ENCODE measurements around the gene GNB1.
"Not testable (repeated sequence)": the region's sequence is repeated elsewhere in the genome, so short reads cannot be mapped to it uniquely, and the experiment has no call there.

The GNB1 gene

DNA sequence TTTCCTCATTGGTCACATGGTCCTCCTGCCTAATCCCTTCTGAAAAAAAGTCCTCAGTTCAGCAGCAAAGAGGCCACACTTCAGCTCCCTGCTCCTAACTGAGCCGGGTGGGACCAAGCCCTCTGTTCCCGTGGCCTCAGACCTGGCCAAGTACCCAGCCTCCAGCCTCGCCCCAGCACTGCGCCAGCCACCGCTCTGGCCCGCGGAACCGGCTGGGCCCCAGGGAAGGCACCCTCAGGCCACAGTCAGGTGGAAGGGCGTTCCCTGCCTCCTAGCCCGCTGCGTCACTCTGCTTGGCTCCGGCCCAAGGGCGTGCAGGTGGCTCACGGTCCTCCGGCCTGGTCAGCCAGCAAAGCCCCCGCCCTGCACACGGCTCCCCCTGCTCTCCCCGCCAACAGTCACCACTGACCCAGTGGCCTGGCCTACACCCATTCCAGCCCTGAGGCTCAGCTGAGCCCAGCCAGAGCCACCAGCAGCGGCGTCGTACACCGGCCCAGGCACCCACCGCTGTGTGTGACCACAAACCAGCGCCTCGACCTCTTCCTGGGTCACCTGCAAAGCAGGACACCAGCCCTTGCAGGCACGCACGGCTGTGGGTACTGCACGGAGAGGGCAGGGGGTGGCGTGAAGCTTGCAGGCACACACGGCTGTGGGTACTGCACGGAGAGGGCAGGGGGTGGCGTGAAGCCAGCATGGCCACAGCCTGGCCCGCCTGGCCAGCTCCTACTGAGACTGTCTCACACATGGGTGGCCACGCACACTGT, 132.0 kb downstream of the GNB1 start:
- no peak for DNase-seq

DNA sequence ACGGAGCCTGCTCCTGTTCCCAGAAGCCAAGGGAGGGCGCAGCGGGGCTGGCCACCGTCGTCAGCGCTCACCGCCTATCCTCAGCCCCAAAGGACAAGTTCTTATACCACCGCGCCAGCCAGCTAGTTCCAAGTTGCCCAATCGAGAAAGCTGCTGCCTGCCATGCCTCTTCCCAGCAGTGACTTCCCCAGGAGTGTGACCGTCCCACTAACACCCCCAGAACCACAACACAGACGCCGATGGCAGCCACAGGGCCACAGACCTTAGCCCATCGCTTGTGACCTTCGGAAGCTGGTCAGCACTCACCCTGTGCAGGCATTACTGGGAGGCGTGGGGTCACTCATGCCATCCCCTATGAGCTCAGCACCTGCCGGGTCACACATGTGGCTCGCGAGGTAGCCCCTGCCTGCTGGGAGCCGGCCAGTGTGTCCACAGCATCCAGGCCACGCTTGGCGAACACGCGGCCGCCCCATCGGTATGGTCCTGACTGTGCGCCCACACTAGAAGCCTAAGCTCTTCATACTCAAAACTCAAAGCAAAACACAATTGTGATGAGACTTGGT, 132.7 kb downstream of the GNB1 start:
- DNase-seq: no peak

GRCh38 chr1:1757422-1758058, 133.3 kb downstream of the GNB1 start:
- no peak for DNase-seq

DNA sequence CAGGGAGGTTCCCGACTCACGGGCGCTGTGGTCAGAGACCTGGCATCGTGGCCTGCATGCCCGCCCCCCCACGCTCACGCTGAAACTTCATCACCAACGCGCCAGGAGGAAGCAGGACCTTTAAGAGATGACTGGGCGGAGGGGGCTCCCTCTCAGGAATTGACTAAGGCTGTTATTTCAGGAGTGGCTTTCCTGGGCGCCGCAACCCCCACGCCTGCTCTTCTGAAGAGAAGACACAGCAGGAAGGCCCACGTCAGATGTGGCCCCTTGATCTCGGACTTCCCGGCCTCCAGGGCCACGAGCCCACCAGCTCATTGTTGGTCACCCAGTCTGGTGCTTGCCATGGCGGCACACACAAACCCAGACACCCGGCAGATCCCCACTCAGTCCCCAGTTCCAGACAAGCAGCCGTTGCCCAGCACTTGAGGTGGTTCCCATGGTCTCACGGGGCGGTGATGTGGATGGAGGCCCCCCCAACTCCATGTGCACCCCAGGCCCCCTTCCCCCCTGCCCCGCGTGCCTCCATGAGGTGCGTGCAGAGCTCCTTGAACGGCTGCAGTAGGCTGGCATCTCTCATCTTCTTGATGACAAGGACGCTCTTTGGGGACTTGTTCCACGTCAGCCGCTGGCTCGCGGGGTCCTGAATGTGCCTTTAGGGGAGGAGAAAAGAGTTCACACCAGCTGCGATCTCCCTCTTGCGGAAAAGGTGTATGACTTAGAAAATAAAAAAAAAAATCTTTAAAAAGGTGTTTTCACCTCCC, 134.0 kb downstream of the GNB1 start:
- DNase-seq: no peak

GRCh38 chr1:1755852-1756251, 135.0 kb downstream of the GNB1 start:
- DNase-seq: no peak

DNA sequence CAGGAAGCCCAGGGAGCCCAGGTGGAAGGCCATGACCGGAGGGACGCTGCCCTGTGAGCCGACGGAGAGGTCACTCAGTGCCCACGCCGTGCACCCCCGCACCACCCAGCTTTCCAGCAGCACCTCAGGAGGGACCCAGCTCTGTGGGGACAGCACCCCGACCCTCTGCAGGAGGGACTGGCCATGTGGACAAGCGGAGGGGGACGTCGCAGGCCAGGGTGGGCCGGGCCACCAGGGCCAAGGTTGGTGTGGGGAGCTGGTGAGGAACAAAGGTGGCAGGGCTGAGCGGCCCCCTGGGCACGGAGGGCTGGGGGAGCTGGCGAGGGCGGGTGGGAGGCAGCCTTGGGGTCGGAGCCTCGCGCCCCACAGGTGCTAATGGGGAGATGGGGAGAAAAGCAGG, 135.5 kb downstream of the GNB1 start:
- no peak for DNase-seq

- DNase-seq: no peak
These were observed 136.7 kb downstream of the GNB1 start for GRCh38 chr1:1754051-1754815.

DNA sequence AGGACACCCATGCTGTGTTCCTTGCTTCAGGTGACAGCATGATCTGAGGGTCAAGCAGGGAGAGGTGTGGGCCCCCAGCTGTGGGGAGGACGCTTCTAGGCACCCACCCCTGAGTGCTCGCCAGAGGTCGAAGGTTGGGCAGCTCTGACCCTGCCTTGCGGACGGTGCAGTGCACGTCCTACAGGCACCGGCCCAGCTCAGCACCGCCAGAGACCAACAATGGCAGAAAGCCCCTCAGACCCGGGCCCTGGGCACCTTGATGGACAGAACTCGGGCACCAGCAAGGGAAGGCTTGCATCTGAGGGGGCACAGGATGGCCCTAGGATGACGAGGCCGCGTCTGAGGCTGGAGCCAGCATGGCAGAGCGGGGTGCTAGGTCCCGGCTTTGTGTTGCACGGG, 137.3 kb downstream of the GNB1 start:
- no peak for DNase-seq

- DNase-seq: no peak
These were observed 138.0 kb downstream of the GNB1 start for GRCh38 chr1:1752636-1753606.

- DNase-seq: no peak
These were observed 138.7 kb downstream of the GNB1 start for GRCh38 chr1:1752190-1752589.

DNA sequence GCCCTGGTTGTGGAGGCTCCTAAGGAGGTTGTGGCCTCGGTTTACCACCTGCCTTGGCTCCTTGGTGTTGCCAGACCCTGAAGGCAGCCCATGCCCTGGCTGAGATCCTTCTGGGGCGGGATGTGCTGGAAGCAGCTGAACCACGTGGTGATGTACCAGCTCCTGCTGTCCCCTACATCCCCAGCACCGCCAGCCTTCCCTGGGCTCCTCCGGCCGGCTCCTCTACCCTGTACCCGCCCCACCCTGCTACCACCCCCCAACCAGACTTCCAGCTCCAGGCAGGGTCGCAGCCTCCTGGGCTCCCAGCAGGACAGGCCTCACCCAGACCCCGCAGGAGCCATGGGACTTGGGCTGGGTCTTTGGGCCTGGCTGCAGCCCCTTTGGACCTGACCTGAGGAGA, 140.9 kb downstream of the GNB1 start:
- not testable (repeated sequence) for DNase-seq

DNA sequence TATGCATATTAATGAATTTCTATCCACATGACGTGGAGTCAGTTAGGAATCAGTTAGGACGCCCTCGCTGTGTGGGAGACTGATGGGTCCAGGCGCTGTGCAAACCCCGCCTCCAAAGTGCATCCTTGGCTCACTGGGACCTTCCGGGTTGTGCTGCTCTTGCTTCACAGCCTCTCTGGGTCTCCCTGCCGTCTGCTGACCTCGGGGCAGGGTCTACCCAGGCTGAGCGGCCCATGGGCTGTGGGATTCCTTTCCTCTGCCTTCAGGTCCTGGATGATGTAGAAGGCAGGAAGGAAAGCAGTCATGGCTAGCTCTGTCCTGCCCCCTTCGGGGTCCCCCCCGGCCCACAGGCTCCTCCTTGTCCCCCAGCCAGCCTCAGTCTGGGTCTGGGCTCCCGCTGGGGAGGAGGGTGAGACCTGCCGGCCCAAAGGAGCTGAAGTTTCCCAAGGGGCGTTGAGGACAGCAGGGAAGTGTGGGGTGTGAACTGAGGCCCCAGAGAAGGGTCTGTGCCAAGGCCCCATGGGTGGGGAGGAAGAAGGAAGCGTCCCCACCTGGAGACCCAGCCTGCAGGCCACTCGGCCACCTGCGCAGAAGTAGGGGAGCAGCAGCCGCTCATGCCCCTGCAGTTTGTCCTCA, 142.1 kb downstream of the GNB1 start:
- no peak for DNase-seq

GRCh38 chr1:1746566-1746909, 144.3 kb downstream of the GNB1 start:
- DNase-seq: not testable (repeated sequence)

- DNase-seq: peak; percentile 59 to 71
These were observed 145.0 kb downstream of the GNB1 start for GRCh38 chr1:1745651-1746565.

- DNase-seq: not testable (repeated sequence)
These were observed 148.4 kb downstream of the GNB1 start for GRCh38 chr1:1742529-1742928.

DNA sequence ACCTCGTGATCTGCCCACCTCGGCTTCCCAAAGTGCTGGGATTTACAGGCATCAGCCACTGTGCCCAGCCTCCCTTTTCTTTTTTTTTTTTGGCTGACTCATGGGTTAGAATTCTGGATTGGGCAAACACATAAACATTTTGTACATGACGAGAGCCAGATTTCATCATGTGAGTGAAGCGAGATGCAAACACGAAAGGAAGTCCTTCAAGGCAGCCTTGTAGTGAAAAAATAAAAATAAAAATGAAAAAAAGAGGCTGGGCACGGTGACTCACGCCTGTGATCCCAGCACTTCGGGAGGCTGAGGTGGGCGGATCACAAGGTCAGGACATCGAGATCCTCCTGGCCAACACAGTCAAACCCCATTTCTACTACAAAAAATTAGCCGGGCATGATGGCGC, 149.9 kb downstream of the GNB1 start:
- not testable (repeated sequence) for DNase-seq

- not testable (repeated sequence) for DNase-seq
These were observed 152.0 kb downstream of the GNB1 start for GRCh38 chr1:1738799-1739337.

DNA sequence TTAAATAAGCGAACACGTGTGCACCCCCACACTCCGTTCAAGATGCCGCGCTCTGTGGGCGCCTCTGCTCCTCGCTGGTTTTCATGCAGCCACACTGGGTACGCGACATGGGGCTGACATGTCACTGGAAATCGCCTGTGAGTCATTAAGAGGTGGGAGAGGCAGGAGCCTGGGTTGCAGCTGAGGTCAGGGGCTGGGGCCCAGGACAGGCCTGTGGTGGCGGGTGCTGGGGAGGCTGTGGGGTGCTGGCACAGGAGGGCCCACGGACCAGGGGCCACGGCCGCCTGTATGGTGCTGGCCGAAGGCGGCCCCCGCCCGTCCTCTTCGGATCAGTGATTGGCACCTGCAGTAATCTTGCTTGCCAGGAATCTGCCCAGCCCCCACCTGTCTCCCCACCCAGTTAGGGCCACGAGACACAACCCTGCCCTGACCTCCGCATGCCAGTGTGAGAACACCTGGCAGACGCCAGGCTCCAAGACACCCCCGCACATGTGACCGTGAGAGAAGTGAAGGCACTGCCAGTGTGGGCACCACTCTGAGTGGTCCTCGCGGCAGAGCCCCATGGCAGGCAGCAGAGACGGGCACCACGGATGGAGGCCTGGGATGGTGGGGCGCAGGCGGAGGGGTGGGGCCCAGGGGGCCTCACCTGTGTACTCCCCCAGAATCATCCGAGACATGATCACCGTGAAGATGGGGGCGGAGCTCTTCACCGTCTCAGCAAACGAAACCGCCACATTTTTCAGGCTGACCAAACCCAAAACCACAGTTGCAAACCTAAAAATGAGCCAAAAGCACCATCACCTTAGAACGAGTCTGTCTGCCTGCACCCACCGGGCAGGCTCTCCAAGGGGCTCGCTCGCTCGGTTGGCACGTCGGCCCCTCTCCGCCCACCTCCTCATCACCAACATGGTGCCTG, 153.0 kb downstream of the GNB1 start:
- not testable (repeated sequence) for DNase-seq

Data from hippocampal formation (tissue), 2 donors.